Nephron progenitor cell (in vitro differentiated cells): Measurements from ENCODE around the gene LAMC2.

Experiments used
- DNase-seq: peaks from one replicate; pipeline ENCODE4 v3.0.0; 2021
- H3K27ac Mint-ChIP-seq: 2 replicates; pipeline ENCODE4 v1.8.0; 2021; ENCODE audit warnings: mild to moderate bottlenecking, moderate library complexity, mixed read lengths
- H3K27me3 Mint-ChIP-seq: 2 replicates; pipeline ENCODE4 v1.8.0; 2021; ENCODE audit warnings: mild to moderate bottlenecking, low read depth, mixed read lengths; ENCODE audit not compliant: poor library complexity
- H3K36me3 Mint-ChIP-seq: 2 replicates; pipeline ENCODE4 v1.8.0; 2021; ENCODE audit warnings: low read depth, mixed read lengths
- H3K4me1 Mint-ChIP-seq: 2 replicates; pipeline ENCODE4 v1.8.0; 2021; ENCODE audit warnings: mixed read lengths
- H3K4me3 Mint-ChIP-seq: 2 replicates; pipeline ENCODE4 v1.8.0; 2021; ENCODE audit warnings: mild to moderate bottlenecking, moderate library complexity, mixed read lengths
- H3K9me3 Mint-ChIP-seq: 2 replicates; pipeline ENCODE4 v1.8.0; 2021; ENCODE audit warnings: mild to moderate bottlenecking, moderate library complexity, mixed read lengths
- TF ChIP-seq, protein P1 (sequence below): fragments of 200-600 bp; sonication (generic); IDR thresholded peaks from 2 replicates; pipeline ENCODE4 v1.5.0; 2021; ENCODE audit warnings: antibody characterized with exemption

The LAMC2 gene

DNA sequence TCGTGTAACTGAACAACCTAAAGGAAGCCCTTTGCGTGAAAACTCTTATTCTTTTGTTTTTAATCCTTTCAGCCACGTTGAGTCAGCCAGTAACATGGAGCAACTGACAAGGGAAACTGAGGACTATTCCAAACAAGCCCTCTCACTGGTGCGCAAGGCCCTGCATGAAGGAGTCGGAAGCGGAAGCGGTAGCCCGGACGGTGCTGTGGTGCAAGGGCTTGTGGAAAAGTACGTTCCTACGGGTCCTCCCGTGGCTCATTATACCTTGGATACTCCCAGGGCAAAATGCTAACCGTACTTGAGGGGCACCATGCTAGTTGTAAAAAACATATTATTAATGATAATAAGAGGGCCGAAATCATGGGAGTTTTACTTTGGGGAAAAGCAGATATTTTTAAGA lies 49.4 kb downstream of the LAMC2 start:
- Mint-ChIP-seq H3K36me3 (peaks cover 24% of the 10 kb centered on the region), H3K9me3 (no peaks in the 10 kb centered on the region), H3K4me3 (peak overlapping the region; percentile 56), H3K27me3 (no peaks in the 10 kb centered on the region), H3K27ac (peak overlapping the region; percentile 97), H3K4me1 (peaks cover 65% of the 10 kb centered on the region)
- TF ChIP-seq, protein P1, sequence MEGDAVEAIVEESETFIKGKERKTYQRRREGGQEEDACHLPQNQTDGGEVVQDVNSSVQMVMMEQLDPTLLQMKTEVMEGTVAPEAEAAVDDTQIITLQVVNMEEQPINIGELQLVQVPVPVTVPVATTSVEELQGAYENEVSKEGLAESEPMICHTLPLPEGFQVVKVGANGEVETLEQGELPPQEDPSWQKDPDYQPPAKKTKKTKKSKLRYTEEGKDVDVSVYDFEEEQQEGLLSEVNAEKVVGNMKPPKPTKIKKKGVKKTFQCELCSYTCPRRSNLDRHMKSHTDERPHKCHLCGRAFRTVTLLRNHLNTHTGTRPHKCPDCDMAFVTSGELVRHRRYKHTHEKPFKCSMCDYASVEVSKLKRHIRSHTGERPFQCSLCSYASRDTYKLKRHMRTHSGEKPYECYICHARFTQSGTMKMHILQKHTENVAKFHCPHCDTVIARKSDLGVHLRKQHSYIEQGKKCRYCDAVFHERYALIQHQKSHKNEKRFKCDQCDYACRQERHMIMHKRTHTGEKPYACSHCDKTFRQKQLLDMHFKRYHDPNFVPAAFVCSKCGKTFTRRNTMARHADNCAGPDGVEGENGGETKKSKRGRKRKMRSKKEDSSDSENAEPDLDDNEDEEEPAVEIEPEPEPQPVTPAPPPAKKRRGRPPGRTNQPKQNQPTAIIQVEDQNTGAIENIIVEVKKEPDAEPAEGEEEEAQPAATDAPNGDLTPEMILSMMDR: no peak
- no peak for DNase-seq

DNA sequence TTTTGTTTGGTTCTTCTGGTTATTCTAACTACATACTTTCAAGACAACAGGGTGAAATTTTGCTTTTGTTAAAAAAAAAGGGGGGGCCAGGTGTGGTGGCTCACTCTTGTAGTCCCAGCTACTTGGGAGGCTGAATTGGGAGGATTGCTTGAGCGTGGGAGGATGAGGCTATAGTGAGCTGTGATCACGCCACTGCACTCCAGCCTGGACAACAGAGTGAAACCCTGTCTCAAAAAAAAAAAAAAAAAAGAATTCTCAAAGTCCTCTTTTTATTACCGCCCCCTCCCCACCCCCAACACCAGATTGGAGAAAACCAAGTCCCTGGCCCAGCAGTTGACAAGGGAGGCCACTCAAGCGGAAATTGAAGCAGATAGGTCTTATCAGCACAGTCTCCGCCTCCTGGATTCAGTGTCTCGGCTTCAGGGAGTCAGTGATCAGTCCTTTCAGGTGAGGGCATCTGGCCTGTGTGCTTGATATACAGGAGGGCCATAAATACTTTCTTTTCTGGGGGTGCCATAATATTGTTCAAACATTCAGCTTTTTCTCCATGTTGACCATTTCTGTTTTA lies 50.2 kb downstream of the LAMC2 start:
- Mint-ChIP-seq H3K36me3 (peaks cover 27% of the 10 kb centered on the region), H3K27ac (peak overlapping the region; percentile 97), H3K4me1 (peaks cover 67% of the 10 kb centered on the region), H3K9me3 (no peaks in the 10 kb centered on the region), H3K4me3 (peak overlapping the region; percentile 5), H3K27me3 (no peaks in the 10 kb centered on the region)
- TF ChIP-seq, protein P1: no peak
- DNase-seq: peak; percentile 17

DNA sequence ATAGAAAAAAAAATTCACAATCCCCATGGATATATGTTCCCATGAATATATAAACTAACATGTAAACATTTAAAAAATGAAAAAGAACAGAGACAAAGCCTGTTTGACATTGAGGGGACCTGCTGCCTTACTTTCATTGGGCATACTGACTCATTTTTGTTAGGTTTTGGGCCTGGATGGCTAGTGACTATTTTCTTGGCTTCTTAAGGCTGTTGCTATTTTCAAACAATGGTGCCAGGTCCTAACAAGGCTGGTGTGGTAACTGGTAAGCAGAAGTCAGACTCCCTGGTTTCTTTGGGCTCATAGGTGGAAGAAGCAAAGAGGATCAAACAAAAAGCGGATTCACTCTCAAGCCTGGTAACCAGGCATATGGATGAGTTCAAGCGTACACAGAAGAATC lies 51.0 kb downstream of the LAMC2 start:
- Mint-ChIP-seq H3K4me1 (peaks cover 75% of the 10 kb centered on the region), H3K9me3 (no peaks in the 10 kb centered on the region), H3K36me3 (peaks cover 27% of the 10 kb centered on the region), H3K27ac (peak overlapping the region; percentile 70), H3K27me3 (no peaks in the 10 kb centered on the region), H3K4me3 (no peak overlapping the region)
- TF ChIP-seq, protein P1: no peak
- DNase-seq: no peak

GRCh38 chr1:183238071-183238470 lies 52.0 kb downstream of the LAMC2 start:
- Mint-ChIP-seq H3K27ac (no peak overlapping the region), H3K4me1 (peaks cover 78% of the 10 kb centered on the region), H3K36me3 (peaks cover 31% of the 10 kb centered on the region), H3K4me3 (no peak overlapping the region), H3K9me3 (no peaks in the 10 kb centered on the region), H3K27me3 (peaks cover 4% of the 10 kb centered on the region)
- TF ChIP-seq, protein P1: no peak
- no peak for DNase-seq

- DNase-seq: no peak
- peaks cover 77% of the 10 kb centered on the region for H3K4me1 Mint-ChIP-seq
- no peak overlapping the region for H3K27ac Mint-ChIP-seq
- TF ChIP-seq, protein P1: no peak
- H3K36me3 Mint-ChIP-seq: peaks cover 39% of the 10 kb centered on the region
- H3K27me3 Mint-ChIP-seq: peaks cover 4% of the 10 kb centered on the region
- H3K9me3 Mint-ChIP-seq: no peaks in the 10 kb centered on the region
- no peak overlapping the region for H3K4me3 Mint-ChIP-seq
Observed at GRCh38 chr1:183239220-183239742, 53.2 kb downstream of the LAMC2 start.
